GM18502 (cell line): ENCODE results near the gene TMEM143.

Experiments
- ATAC-seq: cut with Tn5 transposase; IDR thresholded peaks from one replicate; pipeline ENCODE4 v1.9.1; 2021; ENCODE audit warnings: mild to moderate bottlenecking; ENCODE audit not compliant: unreplicated experiment, poor library complexity

Gene TMEM143

GRCh38 chr19:48361912-48362311 is 1.8 kb downstream of the TMEM143 start:
- no peak for ATAC-seq

GRCh38 chr19:48359123-48359522 is 4.6 kb downstream of the TMEM143 start:
- no peak for ATAC-seq

GRCh38 chr19:48355365-48355954 is 8.3 kb downstream of the TMEM143 start:
- no peak for ATAC-seq

- ATAC-seq = no peak
These were observed 9.3 kb downstream of the TMEM143 start for GRCh38 chr19:48354332-48354992.

GRCh38 chr19:48353677-48354076 is 10.1 kb downstream of the TMEM143 start:
- no peak for ATAC-seq

GRCh38 chr19:48351341-48351752 is 12.4 kb downstream of the TMEM143 start:
- ATAC-seq = no peak

GRCh38 chr19:48350856-48351255 is 12.9 kb downstream of the TMEM143 start:
- no peak for ATAC-seq

- ATAC-seq = no peak
These were observed 15.0 kb downstream of the TMEM143 start for GRCh38 chr19:48348737-48349136.

GRCh38 chr19:48348045-48348444 is 15.7 kb downstream of the TMEM143 start:
- no peak for ATAC-seq

GRCh38 chr19:48346191-48346590 is 17.5 kb downstream of the TMEM143 start:
- no peak for ATAC-seq

GRCh38 chr19:48344892-48345291 is 18.8 kb downstream of the TMEM143 start:
- ATAC-seq = no peak

GRCh38 chr19:48342841-48343540 is 20.7 kb downstream of the TMEM143 start:
- no peak for ATAC-seq

- no peak for ATAC-seq
These were observed 21.4 kb downstream of the TMEM143 start for GRCh38 chr19:48342414-48342738.

GRCh38 chr19:48341515-48342413 is 22.0 kb downstream of the TMEM143 start:
- ATAC-seq = no peak

- no peak for ATAC-seq
These were observed 22.7 kb downstream of the TMEM143 start for GRCh38 chr19:48340995-48341394.

- ATAC-seq = no peak
These were observed 24.8 kb downstream of the TMEM143 start for GRCh38 chr19:48338802-48339503.

GRCh38 chr19:48338253-48338755 is 25.4 kb downstream of the TMEM143 start:
- ATAC-seq = no peak

- ATAC-seq = peak; percentile 52
These were observed 30.0 kb downstream of the TMEM143 start for GRCh38 chr19:48333467-48334384.
